ENCODE results near the gene USP40.

Gene USP40

DNA sequence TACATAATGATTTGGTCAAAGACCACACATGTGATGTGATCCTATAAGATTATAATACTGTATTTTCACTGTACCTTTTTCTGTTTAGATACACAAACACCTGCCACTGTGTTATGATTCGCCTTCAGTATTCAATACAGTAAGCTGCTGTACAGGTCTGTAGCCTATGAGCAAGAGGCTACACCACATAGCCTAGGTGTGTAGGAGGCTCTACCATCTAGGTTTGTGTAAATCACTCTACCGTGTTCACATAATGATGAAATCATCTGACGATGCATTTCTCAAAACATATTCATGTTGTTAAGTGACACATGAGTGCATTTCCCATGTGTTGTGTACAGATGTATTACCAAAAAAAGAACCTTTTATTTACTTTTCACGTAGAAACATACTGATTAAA, 74.5 kb downstream of the USP40 start:
- no peak for TF ChIP-seq CTCF (IDR thresholded peaks at IDR 0.05; ENCODE audit: extremely low read depth, insufficient read depth, missing control alignments)
- in situ Hi-C loops (cut with MboI; ENCODE audit: low pct_unique_long_range_greater_than_20kb, low sequenced_read_pairs, unreplicated experiment): loop anchor here (25.0 kb wide), 1 partner anchor 220 kb away; the partner anchor contains the start of genes UGT1A4 and UGT1A5
- no peak for DNase-seq (ENCODE audit: low spot score)

DNA sequence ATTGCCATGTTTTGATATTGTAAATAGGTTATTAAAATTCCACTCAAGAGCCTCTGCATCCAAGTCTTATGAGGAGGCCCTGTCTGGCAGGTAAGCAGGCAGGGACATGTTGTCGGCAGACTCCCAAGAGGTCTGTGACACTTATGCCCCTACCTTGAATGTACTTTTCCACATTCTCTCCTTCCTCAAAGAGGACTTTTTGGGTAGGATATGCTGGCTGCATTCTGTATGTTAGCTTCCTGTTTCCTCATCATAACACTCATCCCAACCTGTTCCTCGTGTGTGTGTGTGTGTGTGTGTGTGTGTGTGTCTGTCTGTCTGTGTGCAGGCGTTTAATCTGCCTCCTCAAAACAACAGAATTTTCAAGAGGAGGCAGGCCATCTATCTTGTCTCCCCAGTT, 75.3 kb downstream of the USP40 start:
- in situ Hi-C loops (cut with MboI; ENCODE audit: low pct_unique_long_range_greater_than_20kb, low sequenced_read_pairs, unreplicated experiment): loop anchor here (25.0 kb wide), 1 partner anchor 221 kb away; the partner anchor contains the start of genes UGT1A4 and UGT1A5
- no peak for TF ChIP-seq CTCF (IDR thresholded peaks at IDR 0.05; ENCODE audit: extremely low read depth, insufficient read depth, missing control alignments)

GRCh38 chr2:233490831-233491230, 75.8 kb downstream of the USP40 start:
- in situ Hi-C loops (cut with MboI; ENCODE audit: low pct_unique_long_range_greater_than_20kb, low sequenced_read_pairs, unreplicated experiment): loop anchor here (25.0 kb wide), 1 partner anchor 221 kb away; the partner anchor contains the start of genes UGT1A4 and UGT1A5
- TF ChIP-seq CTCF (IDR thresholded peaks at IDR 0.05; ENCODE audit: extremely low read depth, insufficient read depth, missing control alignments): no peak
- DNase-seq (ENCODE audit: low spot score): no peak

More for the DNA sequence above, 75.3 kb downstream of the USP40 start:
- DNase-seq (ENCODE audit: low spot score): no peak

DNA sequence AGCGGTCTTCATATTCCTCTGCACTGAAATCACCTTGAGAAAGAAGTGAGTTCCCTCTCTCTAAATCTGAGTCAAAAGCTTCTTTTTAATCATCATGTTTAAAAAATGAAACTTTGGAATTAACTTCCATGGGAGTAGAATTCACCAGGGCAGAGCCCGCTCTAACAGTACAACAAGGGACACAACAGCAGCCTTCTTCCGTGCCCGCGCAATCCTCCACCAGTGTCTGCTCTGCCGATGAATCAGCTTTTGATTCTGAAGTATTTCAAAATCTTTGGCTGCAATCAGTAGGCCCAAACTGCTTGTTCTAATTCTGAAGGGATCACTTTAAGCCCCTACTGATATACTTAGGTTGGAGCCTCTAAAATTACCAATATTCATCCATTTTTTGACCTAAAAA, 76.9 kb downstream of the USP40 start:
- in situ Hi-C loops (cut with MboI; ENCODE audit: low pct_unique_long_range_greater_than_20kb, low sequenced_read_pairs, unreplicated experiment): loop anchor here (25.0 kb wide), 1 partner anchor 223 kb away; the partner anchor contains the start of genes UGT1A4 and UGT1A5
- TF ChIP-seq CTCF (IDR thresholded peaks at IDR 0.05; ENCODE audit: extremely low read depth, insufficient read depth, missing control alignments): no peak
- DNase-seq (ENCODE audit: low spot score): no peak

DNA sequence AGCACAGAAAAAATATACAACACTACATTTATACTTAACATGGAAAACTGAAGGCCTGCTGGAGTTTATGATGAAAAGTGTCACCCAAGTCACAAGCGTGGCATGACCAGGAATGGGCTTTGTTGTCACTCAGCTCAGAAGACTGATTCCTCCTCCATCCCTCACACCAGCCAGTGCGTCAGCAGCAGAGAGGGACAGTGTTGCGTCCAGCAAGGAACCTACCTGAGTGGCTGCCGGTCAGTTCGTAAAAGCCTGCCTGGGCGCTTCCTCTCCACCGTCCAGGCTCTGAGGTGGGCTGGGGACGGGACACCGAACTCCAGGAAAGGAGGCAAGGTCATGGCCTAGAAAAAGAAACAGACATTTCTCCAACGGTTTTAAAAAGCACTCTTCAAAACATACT, 77.4 kb downstream of the USP40 start:
- in situ Hi-C loops (cut with MboI; ENCODE audit: low pct_unique_long_range_greater_than_20kb, low sequenced_read_pairs, unreplicated experiment): loop anchor here (25.0 kb wide), 1 partner anchor 223 kb away; the partner anchor contains the start of genes UGT1A4 and UGT1A5
- DNase-seq (ENCODE audit: low spot score): no peak
- TF ChIP-seq CTCF (IDR thresholded peaks at IDR 0.05; ENCODE audit: extremely low read depth, insufficient read depth, missing control alignments): no peak

DNA sequence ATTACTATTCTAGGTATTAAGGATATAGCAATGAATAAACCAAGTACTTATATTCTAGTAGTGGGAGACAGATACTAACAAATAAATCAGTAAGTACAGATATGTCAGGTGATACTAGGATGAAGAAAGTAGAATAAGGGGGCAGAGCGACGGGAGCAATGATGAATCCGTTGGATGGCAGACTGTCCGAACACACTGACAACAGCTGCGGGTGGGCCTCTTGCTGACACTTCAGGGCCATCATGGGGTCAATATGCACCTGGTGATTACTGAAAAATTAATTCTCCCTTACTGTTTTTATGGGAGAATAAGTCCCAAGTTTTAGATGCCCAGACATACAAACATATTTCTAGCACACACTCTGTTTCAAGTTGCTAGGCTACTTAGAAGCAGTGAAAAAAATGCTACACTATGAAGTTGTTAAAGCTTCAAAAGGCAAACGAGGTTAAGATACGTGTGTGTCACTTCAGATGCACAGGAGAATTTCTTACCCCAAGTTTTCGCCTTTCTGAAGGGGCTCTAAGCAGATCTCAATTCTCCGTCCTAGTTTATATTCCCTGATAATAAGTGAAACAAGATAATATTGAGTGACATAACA, 78.7 kb downstream of the USP40 start:
- no peak for TF ChIP-seq CTCF (IDR thresholded peaks at IDR 0.05; ENCODE audit: extremely low read depth, insufficient read depth, missing control alignments)
- in situ Hi-C loops (cut with MboI; ENCODE audit: low pct_unique_long_range_greater_than_20kb, low sequenced_read_pairs, unreplicated experiment): loop anchor here (25.0 kb wide), 1 partner anchor 224 kb away; the partner anchor contains the start of genes UGT1A4 and UGT1A5
- DNase-seq (ENCODE audit: low spot score): no peak

Data from GM13977 (cell line).